ENCODE data around the gene PACS1.

The PACS1 gene

DNA sequence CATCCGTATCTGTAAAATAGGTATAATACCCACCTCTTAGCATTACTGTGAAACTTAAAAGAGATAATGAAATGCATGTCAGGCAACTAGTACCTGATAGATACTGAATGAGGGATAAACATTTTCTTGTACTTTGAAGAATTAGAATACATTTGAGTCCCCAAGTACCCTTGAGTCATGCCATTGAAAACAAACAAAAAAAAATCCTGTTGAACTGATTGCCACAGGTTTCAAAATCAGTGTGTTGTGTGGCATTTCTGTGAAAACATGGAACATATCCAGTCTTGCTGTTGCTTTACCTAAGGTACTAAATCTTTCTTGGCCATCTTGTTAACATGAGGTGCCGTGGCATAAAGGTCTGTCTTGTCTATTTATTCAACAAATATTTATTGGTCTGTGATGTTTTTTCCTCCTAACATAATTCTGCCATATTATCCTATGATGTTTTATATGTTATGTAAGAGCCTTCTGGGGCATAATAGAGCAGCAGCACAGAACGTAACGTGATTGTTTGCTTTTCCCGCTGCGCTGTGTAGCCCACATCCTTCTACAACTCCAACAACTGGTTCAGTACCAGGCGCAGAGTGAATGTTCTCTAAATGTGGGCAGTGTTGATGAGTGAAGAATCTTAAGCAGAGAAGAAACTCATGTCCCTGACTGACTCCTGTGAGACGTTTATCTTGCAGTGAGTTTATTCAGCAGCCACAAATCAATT lies 119.1 kb downstream of the PACS1 start:
- no peak for DNase-seq

GRCh38 chr11:66190786-66191185 lies 120.7 kb downstream of the PACS1 start:
- DNase-seq, result no peak

DNA sequence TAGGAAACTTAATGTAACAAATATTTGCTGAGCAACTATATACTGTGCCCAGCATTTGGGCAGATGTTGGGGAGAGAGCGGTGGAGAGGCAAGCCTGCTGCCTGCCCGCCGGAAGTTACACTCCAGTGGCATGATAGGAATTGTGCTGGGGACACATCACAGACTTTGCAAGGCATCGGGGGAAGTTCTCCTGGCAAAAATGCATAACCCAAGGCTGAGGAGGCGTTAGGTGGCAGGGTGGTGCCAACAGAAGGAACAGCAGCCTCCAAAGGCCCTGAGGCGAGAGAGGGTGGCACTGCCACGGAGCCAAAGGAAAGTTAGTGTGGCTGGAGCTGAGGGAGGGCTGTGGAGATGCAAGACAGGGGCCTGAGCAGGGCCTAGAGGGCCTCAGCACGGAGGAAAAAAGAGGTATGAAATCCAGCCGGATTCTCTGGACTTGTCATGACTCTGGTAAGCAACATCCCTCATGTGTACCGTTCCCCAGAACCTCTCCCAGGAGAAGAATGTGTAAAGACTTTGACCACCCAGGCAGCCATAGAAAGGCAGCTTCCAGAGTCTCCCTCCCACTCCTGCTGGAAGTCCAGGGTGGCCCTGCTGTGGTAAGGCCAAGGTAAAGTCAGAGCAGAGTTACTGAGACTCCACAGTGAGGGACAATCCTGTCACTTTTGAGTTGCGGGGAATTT lies 122.2 kb downstream of the PACS1 start:
- no peak for DNase-seq

GRCh38 chr11:66194391-66194790 lies 124.3 kb downstream of the PACS1 start:
- no peak for DNase-seq

- DNase-seq, result no peak
Measured at GRCh38 chr11:66195867-66196266, 125.8 kb downstream of the PACS1 start.

DNA sequence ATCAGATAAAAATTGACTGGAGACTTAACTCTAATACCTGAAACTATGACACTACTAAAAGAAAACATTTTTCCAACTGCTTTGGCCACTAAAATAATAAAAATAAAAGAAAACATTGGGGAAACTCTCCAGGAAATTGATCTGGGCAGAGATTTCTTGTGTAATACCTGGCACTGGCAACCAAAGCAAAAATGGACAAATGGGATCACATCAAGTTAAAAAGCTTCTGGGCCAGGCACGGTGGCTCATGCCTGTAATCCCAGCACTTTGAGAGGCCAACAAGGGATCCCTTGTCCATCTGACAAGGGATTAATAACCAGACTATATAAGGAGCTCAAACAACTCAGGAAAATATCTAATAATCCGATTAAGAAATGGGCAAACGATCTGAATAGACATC lies 133.8 kb downstream of the PACS1 start:
- DNase-seq, result no peak

GRCh38 chr11:66204412-66204811 lies 134.3 kb downstream of the PACS1 start:
- no peak for DNase-seq

- no peak for DNase-seq
Measured at GRCh38 chr11:66207816-66208215, 137.7 kb downstream of the PACS1 start.

GRCh38 chr11:66211100-66211499 lies 141.0 kb downstream of the PACS1 start:
- no peak for DNase-seq

- no peak for DNase-seq
Measured at GRCh38 chr11:66216911-66217310, 146.8 kb downstream of the PACS1 start.

- DNase-seq, result no peak
Measured at GRCh38 chr11:66218036-66218435, 148.0 kb downstream of the PACS1 start.

- no peak for DNase-seq
Measured at GRCh38 chr11:66218846-66219620, 149.0 kb downstream of the PACS1 start.

DNA sequence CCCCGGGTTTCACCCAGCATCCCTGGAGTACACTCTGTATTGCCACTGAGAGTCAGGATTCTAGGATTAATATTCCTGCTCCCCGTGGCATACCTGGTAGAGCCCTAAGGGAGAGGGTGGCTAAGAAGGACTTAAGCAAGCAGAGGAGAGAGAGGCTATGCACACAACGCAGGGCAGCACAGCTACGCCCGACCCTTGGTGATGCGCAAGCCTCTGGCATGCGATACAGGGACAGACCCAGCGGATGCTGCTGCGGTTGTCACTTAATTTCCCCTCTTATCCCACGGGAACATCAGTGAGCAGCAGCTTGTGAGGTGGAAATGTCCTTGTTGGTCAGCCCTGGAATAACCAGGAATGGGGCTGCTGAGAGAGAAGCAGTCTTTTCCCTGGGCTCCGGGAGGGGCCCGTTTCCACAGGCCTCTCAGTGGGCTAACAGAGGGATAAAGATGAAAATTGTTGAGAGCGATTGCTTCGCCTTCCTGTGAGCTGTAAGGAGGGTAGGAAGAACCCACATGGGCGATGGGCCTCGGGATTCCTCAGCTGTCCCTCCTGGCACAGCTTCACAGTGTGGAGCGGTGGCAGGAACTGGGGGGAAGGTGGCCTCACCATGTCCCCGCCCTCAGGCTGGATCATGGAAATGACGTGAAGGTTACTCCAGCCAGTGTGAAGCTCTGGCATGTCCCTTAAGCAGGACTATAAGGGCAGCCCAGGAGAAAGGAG lies 149.9 kb downstream of the PACS1 start:
- DNase-seq, result no peak

GRCh38 chr11:66220566-66220935 lies 150.5 kb downstream of the PACS1 start:
- no peak for DNase-seq

GRCh38 chr11:66221012-66221411 lies 150.9 kb downstream of the PACS1 start:
- no peak for DNase-seq

- peak in 1 of 2 experiments; percentile 38 for DNase-seq
Measured at GRCh38 chr11:66221726-66222236, 151.7 kb downstream of the PACS1 start.

DNA sequence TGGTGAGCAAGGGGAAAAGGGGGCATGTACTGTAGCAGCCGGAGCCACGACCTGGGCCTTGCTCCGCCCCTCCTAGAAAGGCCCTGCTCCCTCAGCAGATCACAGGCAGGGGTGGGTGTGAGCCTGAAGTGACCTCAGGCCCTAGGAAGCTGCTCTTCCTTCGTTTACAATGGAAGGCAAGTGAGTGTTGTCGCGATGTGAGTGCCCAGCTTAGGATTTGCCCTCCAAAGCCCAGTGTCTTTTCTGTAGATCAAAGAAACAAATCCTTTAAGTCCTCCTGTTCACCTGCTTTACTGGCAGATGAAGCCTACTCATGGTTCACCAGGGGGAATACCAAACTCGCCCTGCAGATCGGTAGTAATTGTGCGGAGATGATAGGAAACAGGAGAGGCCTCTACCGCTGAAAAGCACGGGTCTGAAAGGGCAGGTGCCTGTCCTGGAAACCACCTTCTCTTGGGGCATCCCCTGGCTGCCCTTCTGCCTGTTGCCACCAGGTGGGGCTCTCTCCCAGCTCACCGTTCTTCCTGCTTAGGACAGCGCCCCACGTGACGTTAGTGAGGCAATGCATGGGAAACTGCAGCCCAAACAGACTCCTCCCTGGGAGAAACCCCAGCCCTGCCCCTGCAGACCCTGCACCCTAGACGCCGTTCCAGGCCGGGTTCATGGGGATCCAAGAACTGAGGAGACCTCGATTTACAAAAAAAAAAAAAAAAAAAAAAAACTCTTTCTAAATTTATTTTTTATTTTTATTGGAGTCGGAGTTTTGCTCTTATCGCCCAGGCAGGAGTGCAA lies 152.5 kb downstream of the PACS1 start:
- peak; percentile 93 to 95 for DNase-seq

GRCh38 chr11:66224226-66224855 lies 154.3 kb downstream of the PACS1 start:
- no peak for DNase-seq

DNA sequence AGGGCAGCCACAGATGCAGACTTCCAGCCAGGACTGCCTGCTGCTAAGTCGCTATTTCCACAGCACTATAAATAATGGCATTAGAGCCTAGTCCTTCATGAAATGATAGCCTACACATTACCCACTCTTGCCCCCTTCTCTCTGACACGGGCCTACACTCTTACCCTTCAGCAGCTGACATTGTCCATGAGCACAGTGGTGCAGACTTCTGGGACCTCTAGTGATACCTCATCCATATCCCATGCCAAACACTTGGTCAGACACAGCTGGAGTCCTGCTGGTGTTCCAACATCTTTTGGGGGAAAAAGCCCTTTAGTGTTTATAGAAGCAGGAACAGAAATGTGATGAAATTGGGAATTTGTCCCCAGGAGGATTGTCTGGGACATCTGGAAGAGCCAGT lies 155.0 kb downstream of the PACS1 start:
- DNase-seq, result no peak

DNA sequence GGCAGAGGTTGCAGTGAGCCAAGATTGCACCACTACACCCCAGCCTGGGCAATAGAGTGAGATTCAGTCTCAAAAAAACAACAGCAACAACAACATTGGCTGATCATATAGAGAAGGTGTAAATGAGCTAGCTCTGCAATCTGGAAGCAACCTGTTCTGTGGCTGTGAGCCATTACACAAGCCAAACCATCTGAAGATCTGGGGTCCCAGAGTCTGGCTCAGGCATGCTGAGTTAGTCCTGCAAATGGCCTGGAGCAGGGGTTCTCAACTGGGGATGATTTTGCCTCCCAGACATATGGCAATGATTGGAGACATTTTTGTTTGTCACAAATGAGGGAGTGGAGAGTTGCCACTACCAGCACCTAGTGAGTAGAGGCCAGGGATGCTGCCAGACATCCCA lies 156.0 kb downstream of the PACS1 start:
- DNase-seq, result no peak

DNA sequence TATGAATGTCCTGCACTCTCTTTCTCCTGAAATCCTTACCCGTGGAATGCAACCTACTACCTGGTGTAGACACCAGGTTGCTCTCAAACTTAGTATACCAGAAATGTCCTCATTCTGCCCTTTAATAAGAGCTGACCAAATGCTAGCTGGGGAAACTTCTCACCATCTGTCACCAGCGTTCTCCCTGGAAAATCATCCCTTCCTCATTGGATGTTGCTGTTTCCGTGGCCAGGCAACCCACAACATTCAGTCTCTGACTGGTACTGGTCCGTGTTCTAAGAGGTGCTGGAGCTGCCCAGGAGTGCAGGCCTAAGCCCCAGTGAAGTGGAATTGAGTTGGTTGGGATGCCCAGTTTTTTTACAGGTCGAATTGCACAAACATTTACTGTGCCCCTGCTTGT lies 157.6 kb downstream of the PACS1 start:
- DNase-seq, result no peak

DNA sequence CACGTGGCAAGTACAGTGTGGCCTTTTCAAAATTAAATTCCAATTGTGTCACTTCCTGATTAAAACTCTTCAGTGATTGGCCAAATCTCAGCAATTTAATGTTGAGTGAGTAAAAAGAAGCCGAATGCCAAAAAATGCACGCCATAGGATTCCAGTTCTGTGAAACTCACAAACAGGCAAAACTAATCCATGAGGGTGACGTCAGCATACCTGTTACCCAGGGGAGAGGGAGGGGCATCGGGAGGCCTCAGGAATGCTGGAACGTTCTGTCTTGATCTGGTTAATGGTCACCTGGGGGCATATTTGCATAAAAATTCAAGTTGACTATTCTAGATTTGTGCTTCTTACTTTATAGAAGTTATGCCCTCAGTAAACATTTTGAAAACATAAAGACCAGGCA lies 158.4 kb downstream of the PACS1 start:
- no peak for DNase-seq

Measured in activated T-cell treated with anti-CD3 and anti-CD28 coated beads, Interleukin-2, amount 50 U/mL, for 48 hours (primary cell).